SU-DHL-6 (cell line): ENCODE measurements around the gene TMEM108.

Source experiments
- H2AFZ ChIP-seq: fragments of 200-600 bp; sonication (generic); 2 replicates; pipeline ENCODE4 v1.6.1; 2014; ENCODE audit warnings: low read depth, mild to moderate bottlenecking, moderate library complexity, mixed read lengths, antibody characterized with exemption, low read length; ENCODE audit not compliant: severe bottlenecking
- H3F3A ChIP-seq: fragments of 200-600 bp; shearing (Covaris generic); 2 replicates; pipeline ENCODE4 v1.6.0; 2016; ENCODE audit warnings: antibody characterized with exemption, mild to moderate bottlenecking; ENCODE audit not compliant: insufficient read depth
- H3K27ac ChIP-seq: fragments of 200-600 bp; sonication (generic); 2 replicates; pipeline ENCODE4 v1.5.1; 2016; ENCODE audit warnings: low read depth, mild to moderate bottlenecking, low read length, moderate library complexity, mixed read lengths
- H3K27me3 ChIP-seq: fragments of 200-600 bp; sonication (generic), shearing (Covaris generic); 2 replicates; pipeline ENCODE4 v1.6.0; 2014; ENCODE audit warnings: mild to moderate bottlenecking, low read length
- H3K36me3 ChIP-seq: fragments of 200-600 bp; sonication (generic); 2 replicates; pipeline ENCODE4 v1.6.1; 2014; ENCODE audit warnings: mild to moderate bottlenecking, low read length, mixed read lengths
- H3K4me2 ChIP-seq: fragments of 300-600, 200-600 bp; shearing (Covaris generic), sonication (generic); 2 replicates; pipeline ENCODE4 v1.6.0; 2014; ENCODE audit warnings: low read length, low read depth, mild to moderate bottlenecking; ENCODE audit not compliant: poor library complexity, severe bottlenecking
- H3K4me3 ChIP-seq: fragments of 200-600 bp; sonication (generic); 2 replicates; pipeline ENCODE4 v1.5.1; 2014; ENCODE audit warnings: antibody characterized with exemption, low read length, mild to moderate bottlenecking, mixed read lengths; ENCODE audit not compliant: insufficient read depth, poor library complexity, severe bottlenecking
- H3K79me2 ChIP-seq: fragments of 200-600 bp; sonication (generic); 2 replicates; pipeline ENCODE4 v1.6.1; 2014; ENCODE audit warnings: mild to moderate bottlenecking, low read length, moderate library complexity; ENCODE audit not compliant: insufficient read depth
- H3K9ac ChIP-seq: fragments of 200-600 bp; sonication (generic); 2 replicates; pipeline ENCODE4 v1.7.0; 2014; ENCODE audit warnings: mild to moderate bottlenecking, low read length
- H3K9me2 ChIP-seq: fragments of 200-600 bp; sonication (generic); replicated peaks from 2 replicates; pipeline ENCODE4 v1.6.1; 2014; ENCODE audit warnings: low read length; ENCODE audit not compliant: insufficient read depth
- H3K9me3 ChIP-seq: fragments of 200-600 bp; sonication (generic); 2 replicates; pipeline ENCODE4 v1.6.1; 2014; ENCODE audit warnings: low read length, mixed read lengths; ENCODE audit not compliant: insufficient read depth
- H4K20me1 ChIP-seq: fragments of 200-600 bp; sonication (generic); 2 replicates; pipeline ENCODE4 v1.6.1; 2014; ENCODE audit warnings: low read depth, mild to moderate bottlenecking, antibody characterized with exemption, low read length, moderate library complexity, mixed read lengths
- EZH2phosphoT487 ChIP-seq: fragments of 200-600 bp; sonication (generic), shearing (Covaris generic); conservative IDR thresholded peaks from 2 replicates; pipeline ENCODE4 v1.6.1; 2018; ENCODE audit warnings: mild to moderate bottlenecking, antibody characterized with exemption, low read length, moderate library complexity, mixed read lengths
- TF ChIP-seq, protein P1 (sequence below): fragments of 200-600 bp; sonication (generic); IDR thresholded peaks from one replicate; pipeline ENCODE4 v1.5.1; 2017; ENCODE audit warnings: antibody characterized with exemption, mild to moderate bottlenecking, low read length, moderate library complexity; ENCODE audit not compliant: insufficient read depth, poor library complexity, severe bottlenecking

The TMEM108 gene

DNA sequence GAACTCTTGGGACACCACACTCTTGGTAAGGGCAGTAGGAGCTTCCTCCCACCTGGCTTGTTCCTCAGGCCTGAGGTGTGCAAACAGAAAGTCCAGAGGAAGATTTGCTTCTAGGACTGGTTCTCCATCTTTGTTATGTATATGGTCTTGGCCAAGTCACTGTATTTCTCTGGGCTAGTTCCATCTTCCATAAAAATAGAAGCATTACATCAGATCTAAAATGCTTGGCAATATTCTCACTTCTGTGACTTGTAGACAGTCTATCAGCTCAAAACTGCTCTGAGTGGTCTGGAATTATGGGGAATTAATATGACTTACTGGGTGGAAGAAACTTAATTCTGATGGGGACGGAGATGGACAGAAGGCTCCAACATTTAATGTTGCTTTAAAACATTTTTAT, 55.2 kb downstream of the TMEM108 start:
- Histone ChIP-seq H3K36me3 (no peaks in the 10 kb centered on the region), H3K9me2 (no peaks in the 10 kb centered on the region), H3K4me2 (no peak overlapping the region), H3K4me3 (no peak overlapping the region), H4K20me1 (no peaks in the 10 kb centered on the region), H3K9me3 (no peaks in the 10 kb centered on the region), H3K27me3 (peaks cover 6% of the 10 kb centered on the region; the same call in 1 of the 2 replicates), H3K27ac (no peak overlapping the region), H2AFZ (no peak overlapping the region), H3K9ac (no peak overlapping the region), H3K79me2 (no peaks in the 10 kb centered on the region), H3F3A (no peaks in the 10 kb centered on the region)
- TF ChIP-seq, protein P1, sequence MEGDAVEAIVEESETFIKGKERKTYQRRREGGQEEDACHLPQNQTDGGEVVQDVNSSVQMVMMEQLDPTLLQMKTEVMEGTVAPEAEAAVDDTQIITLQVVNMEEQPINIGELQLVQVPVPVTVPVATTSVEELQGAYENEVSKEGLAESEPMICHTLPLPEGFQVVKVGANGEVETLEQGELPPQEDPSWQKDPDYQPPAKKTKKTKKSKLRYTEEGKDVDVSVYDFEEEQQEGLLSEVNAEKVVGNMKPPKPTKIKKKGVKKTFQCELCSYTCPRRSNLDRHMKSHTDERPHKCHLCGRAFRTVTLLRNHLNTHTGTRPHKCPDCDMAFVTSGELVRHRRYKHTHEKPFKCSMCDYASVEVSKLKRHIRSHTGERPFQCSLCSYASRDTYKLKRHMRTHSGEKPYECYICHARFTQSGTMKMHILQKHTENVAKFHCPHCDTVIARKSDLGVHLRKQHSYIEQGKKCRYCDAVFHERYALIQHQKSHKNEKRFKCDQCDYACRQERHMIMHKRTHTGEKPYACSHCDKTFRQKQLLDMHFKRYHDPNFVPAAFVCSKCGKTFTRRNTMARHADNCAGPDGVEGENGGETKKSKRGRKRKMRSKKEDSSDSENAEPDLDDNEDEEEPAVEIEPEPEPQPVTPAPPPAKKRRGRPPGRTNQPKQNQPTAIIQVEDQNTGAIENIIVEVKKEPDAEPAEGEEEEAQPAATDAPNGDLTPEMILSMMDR = no peak
- no peak for TF ChIP-seq EZH2phosphoT487

DNA sequence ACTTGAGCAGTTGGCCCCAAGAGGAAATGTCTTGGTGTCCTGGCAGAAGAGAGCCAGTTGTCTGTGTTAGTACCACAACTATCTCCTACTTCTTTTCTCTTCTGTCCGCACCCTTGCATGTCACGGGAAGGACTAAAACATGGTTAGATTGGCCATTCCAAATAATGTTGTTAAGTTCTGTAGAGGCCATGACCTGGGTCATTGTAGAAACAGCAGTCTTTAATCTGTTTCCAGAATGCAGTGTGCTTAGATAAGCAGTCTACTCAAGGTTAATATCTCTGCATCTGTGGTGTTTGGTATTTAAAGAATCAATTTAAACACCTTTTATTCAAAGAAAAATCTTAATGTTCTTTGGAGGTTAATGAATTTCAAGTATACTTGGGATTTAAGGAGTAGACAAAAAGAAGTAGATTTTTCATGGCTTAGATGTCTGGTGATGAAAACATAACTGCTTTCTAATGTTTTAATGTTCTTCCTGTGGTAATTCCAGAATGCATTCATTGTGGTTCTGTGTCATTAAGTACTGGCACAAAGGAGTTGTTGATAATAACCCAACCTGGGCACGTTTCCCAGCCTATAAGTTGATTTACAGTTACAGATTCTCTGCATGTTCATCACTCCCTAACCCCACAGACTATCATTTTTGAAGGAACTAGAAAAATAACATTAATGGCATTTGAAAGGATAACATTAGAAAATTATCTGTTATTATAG, 58.9 kb downstream of the TMEM108 start:
- Histone ChIP-seq H3K4me3 (no peak overlapping the region), H3K27ac (no peak overlapping the region), H3K9me2 (no peaks in the 10 kb centered on the region), H3K79me2 (no peaks in the 10 kb centered on the region), H3K4me2 (no peak overlapping the region), H2AFZ (no peak overlapping the region), H3K27me3 (peaks cover 3% of the 10 kb centered on the region; the same call in 1 of the 2 replicates), H3K9me3 (no peaks in the 10 kb centered on the region), H3K9ac (no peak overlapping the region), H3F3A (no peaks in the 10 kb centered on the region), H4K20me1 (no peaks in the 10 kb centered on the region), H3K36me3 (no peaks in the 10 kb centered on the region)
- TF ChIP-seq, protein P1 = no peak
- TF ChIP-seq EZH2phosphoT487 = no peak

DNA sequence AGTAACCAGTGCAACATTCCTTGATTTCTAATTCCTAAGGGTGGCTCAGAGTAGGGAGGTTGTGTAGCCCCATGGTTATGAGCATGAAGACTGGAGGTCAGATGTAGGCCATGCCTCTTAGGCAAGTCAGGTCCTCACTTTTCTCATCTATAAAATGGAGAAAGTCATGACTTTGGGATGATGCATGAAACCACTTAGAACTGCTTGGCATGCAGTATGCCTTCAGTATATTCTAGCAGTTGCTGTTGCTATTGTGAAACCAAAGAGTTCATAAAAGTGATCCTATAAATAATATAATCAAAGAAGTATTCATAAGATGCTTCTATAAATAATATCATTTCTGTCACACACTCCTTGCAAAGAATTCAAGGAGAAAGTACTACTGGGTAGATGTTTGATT, 65.5 kb downstream of the TMEM108 start:
- Histone ChIP-seq H3K27ac (no peak overlapping the region), H3K9me2 (no peaks in the 10 kb centered on the region), H3K9ac (no peak overlapping the region), H3K27me3 (no peaks in the 10 kb centered on the region), H4K20me1 (no peaks in the 10 kb centered on the region), H3K9me3 (no peaks in the 10 kb centered on the region), H3K4me2 (no peak overlapping the region), H2AFZ (no peak overlapping the region), H3F3A (no peaks in the 10 kb centered on the region), H3K4me3 (no peak overlapping the region), H3K36me3 (no peaks in the 10 kb centered on the region), H3K79me2 (no peaks in the 10 kb centered on the region)
- no peak for TF ChIP-seq EZH2phosphoT487
- TF ChIP-seq, protein P1 = no peak
